HG03575 (cell line): Measurements from ENCODE around the gene NIFK.
"Not testable (repeated sequence)": the region's sequence is repeated elsewhere in the genome, so short reads cannot be mapped to it uniquely, and the experiment has no call there.

Experiments used
- ATAC-seq: cut with Tn5 transposase; IDR thresholded peaks from one replicate; pipeline ENCODE4 v1.9.1; 2021; ENCODE audit not compliant: unreplicated experiment, insufficient number of reproducible peaks, low FRiP score; ENCODE audit errors: extremely low read depth

The NIFK gene

DNA sequence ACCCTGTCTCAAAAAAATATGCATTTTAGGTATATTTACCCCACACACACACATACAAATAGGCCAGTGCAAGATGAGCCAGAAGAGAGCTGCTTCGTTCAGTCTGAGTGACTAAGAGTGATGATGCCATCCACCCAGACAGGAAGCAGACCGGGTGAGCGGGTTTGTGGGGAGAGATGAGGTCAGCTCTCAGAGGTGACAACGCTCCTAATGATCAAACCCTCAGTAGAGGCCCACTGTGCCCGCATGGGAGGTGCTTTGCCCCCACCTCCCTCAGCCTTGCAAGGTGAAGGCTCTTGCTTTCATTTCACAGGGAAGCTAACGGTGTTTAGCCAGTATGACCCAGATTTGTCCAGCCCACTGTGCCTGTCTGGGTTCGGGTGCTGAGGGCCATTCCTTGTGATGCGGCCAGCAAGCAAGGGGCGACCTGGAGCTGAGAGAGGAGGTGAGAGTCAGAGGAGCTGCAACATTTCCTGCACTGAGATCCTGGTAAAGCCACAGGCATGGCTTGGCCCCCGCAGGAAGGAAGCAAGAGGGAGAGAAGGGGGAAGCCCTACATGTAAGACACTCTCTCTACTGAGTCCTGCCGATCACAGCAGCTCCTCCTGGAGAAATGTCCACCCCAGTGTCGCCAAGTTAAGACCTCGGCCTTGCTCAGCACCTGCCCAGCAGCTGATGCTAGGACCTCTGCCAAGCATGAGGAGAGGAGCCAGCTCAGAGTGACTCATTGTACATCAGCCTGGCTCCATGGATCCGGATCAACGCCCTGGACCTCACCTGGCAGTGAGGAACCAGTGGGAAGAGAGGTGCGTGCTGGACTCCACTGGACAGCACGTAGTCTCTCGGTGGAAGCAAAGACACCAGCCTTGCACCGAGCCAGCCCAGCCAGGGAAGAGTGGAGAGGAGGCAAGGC is 37.0 kb downstream of the NIFK start:
- ATAC-seq: peak; percentile 97

DNA sequence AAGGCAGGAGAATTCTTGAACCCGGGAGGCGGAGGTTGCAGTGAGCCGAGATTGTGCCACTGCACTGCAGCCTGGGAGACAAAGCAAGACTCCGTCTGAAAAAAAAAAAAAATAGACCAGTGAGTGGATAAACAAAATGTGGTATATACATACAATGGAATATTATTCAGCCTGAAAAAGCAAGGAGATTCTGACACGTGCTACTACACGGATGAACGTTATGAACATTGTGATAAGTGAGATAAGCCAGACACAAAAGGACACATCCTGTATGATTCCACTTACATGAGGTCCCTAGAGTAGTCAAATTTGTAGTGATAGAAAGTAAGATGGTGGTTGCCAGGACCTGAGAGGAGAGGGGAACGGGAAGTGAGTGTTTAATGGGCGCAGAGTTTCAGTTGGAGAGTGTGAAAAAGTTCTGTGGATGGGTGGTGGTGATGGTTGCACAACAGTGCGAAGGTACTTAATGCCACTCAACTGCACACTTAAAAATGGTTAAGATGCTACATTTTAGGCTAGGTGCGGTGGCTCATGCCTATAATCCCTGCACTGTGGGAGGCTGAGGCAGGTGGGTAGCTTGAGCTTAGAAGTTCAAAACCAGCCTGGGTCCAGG is 38.3 kb downstream of the NIFK start:
- ATAC-seq: no peak

DNA sequence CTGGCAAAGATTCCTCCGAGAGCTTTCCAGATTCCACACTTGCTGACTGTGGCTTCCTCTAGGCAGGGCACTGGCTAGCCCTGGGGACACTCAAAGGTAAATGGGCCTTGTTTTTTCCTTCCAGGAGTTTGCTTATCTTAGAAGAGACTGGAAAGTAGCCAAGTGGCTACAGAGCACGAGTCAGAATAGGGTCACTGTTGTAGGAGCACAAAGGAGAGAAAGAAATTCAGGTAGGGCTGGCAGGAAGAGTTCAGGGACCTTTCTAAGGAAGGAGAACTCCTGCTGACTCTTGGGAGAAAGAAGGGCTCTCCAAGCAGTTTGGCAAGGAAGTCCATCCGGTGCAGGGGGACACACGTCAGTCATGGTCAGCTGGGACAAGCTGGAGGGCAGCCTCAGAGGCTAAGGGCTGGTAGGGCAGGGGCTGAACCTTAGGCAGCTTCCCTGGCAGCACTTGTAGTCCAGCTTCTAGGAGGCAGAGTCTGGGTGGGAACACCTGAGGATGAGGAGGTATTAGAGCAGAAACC is 39.5 kb downstream of the NIFK start:
- ATAC-seq: no peak

DNA sequence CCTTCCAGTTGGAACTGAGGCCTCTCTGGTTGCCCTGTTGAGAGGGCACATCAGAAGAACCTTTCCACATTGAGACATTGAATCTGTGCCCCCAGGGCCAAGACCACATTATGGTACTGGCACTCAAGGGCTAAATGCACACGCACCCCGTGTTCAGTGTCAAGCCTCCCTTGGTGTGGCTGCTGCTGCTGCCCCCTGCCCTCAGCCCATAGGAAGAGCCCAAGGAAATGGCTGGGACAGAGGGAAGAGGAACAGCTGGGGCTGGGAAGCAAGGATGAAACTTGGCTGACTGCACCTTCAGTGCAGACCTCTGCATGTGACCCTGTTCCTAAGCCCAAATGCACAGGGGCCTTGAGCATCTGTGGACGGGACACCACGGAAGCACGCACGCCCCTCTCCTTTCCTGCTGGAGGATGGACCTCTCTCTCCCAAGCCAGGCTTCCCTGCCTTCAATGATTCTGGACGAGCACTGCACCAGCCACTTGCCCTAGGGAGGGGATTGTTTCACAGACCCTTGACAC is 40.2 kb downstream of the NIFK start:
- no peak for ATAC-seq

DNA sequence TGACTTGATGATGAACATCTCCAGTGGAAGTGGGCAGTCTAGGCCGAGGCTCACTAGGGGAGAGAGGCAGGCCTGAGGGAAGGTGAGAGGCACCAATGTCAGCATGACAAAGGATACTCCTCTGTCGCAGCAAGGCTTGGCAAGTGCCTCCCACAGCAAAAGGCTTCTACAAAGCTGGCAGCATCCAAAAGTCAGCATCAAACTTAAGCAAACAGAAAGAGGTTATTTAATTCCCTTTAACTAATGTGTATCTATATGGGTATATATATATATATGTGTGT is 41.6 kb downstream of the NIFK start:
- no peak for ATAC-seq

GRCh38 chr2:121694398-121695170 is 42.1 kb downstream of the NIFK start:
- no peak for ATAC-seq

- ATAC-seq: not testable (repeated sequence)
Observed at GRCh38 chr2:121690572-121690971, 46.1 kb downstream of the NIFK start.

- no peak for ATAC-seq
Observed at GRCh38 chr2:121690095-121690494, 46.6 kb downstream of the NIFK start.

DNA sequence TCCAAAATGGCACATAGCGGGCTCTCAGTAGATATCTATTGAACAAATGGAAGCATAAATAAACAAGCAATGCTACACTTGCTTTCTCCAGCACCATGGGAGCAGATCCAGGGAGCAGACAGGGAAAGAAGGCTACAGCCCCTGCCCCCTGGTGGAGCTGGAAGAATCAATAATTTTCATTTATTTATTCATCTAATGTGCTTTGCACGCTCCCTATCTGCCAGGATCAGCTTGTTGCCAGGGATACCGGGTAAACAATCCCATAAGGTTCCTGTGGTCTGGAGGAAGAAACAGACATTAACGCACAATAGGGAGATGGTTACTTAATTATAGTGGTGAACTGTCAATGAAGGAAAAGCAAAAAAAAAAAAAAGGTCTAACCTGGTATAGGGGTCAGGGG is 47.3 kb downstream of the NIFK start:
- no peak for ATAC-seq

GRCh38 chr2:121688820-121689219 is 47.9 kb downstream of the NIFK start:
- ATAC-seq: no peak

GRCh38 chr2:121686902-121687301 is 49.8 kb downstream of the NIFK start:
- ATAC-seq: no peak

GRCh38 chr2:121686218-121686617 is 50.5 kb downstream of the NIFK start:
- no peak for ATAC-seq

DNA sequence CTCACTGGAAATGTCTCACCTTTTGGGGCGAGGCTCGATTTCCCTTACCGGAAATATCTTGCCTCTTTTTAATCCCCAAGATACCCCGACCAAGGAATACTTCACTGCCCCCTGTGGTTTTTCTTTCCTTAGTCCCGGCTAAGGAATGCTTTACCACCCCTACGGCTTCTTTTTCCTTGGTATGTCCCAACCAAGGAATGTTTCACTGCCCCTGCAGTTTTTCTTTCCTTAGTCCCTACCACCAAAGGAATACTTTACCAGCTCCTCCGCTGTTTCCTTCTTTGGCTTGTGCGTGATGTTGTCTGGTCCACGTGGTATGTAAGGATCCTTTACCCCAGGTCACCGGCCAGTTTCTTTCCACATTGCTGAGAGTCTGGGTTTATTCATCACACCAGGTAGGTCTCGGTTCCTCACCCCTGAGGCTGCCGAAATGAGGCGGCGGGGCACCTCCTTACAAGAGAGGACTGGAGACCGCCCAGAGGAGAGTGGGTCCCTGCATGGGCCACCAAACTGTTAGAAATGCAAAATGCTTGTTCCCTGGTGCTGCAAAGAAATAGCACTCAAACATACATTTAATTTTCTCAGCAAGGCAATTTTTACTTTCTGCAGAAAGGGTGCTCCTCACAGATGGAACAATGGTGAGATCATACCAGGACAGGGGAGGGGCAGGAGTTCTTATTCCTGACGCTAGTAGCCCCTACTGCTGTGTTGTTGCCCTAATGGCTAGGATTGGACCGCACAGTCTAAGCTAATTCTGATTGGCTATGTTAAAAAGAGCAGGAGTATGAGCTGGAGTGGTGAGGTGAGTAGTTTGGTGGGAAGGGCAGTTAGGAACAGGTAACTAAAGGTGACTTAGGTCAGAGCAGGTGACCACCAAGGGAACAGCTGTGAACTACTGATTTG is 54.0 kb downstream of the NIFK start:
- no peak for ATAC-seq

DNA sequence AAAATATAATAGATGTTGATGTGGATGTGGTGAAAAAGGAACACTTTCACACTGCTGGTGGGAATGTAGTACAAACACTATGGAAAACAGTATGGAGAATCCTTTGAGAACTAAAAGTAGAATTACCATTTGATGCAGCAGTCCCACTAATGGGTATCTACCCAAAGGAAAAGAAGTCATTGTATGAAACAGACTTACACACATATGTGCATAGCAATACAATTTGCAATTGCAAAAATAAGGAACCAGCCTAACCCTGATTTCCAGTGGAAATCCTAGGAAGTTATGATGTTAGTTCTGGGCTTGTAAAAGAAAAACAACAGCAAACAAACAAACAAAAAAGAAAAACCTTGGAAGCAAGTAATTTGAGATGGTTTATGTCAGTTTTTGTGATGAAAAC is 58.8 kb downstream of the NIFK start:
- no peak for ATAC-seq
